ENCODE results near the gene REST.

GRCh38 chr4:57013543-57014120 lies 105.9 kb downstream of the REST start:
- TF ChIP-seq POLR2AphosphoS5 (IDR thresholded peaks at IDR 0.05; ENCODE audit: low read depth): no peak
- no peak for TF ChIP-seq CTCF (IDR thresholded peaks at IDR 0.05; ENCODE audit: insufficient read depth, low read length)
- no peak for TF ChIP-seq REST (IDR thresholded peaks at IDR 0.05; ENCODE audit: insufficient replicate concordance, low read depth)
- no peak for TF ChIP-seq GABPA (IDR thresholded peaks at IDR 0.05; ENCODE audit: low read depth)
- no peak for TF ChIP-seq SPI1 (IDR thresholded peaks at IDR 0.05; ENCODE audit: borderline replicate concordance, low read depth)

Data from HL-60 (cell line).